ENCODE results near the gene RPS14. TPM values are rescaled to one million over a fixed set of nuclear protein-coding genes. Genes with fewer than 3 reads are reported as not detected.

The RPS14 gene
- polyA plus RNA-seq, 1 donor (not counting 4 experiments of a cell fraction or from before 2014, with no cell fraction given) = 3,540 TPM

DNA sequence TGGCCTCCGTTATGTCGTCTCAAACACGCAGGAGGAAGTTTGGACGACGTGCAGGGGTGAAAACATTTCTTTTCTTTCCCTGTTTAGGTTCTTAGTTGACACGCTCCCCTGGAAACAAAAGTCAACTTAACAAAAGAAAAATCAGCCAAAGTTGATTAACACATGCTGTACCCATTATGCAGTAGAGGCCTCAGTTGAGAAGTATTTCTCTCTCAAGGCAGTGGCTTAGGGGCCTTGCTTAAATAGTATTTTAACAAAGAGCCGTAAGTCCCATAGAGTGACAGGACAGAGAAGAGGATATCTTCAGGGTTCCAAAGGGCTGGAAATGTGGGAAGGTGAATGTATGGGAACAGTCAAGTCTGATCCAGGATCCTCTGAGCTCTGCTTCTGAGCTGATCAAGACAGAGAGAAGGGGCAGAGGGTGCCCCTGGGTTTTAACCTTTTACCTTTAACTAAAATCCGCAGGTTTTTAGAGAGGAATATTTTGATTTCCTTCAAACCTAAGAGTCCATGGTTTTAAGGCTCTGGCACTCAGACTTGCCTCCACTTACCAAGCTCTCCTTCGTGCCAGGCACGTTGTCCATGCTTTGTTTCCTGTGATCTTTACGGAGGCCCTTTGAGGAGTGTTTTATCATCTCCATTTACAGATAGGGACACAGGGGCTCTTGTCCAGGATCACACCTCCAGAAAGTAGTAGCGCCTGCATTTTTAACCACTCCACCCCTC lies 36.2 kb downstream of the RPS14 start:
- H3K27ac ChIP-seq (ENCODE audit: control insufficient read depth, insufficient read depth, low read length) = no peak overlapping the region
- no peaks in the 10 kb centered on the region for H3K9me3 ChIP-seq (ENCODE audit: control insufficient read depth, low read depth, low read length)
- no peaks in the 10 kb centered on the region for H3K9me1 ChIP-seq (ENCODE audit: control insufficient read depth, extremely low read depth, insufficient read depth, low read length)
- FAIRE-seq (no peak), DNase-seq (ENCODE audit: low read depth, low spot score) (no peak)
- dilution Hi-C loops (cut with MboI; ENCODE audit: extremely low pct_ligation_motif_present, low sequenced_read_pairs) = no loop called here
- no peak overlapping the region for H3K9ac ChIP-seq (ENCODE audit: control insufficient read depth, extremely low read depth, insufficient read depth, low read length)
- H3K79me2 ChIP-seq (ENCODE audit: control insufficient read depth, insufficient read depth, low read length) = no peaks in the 10 kb centered on the region
- H3K27me3 ChIP-seq (ENCODE audit: control insufficient read depth, extremely low read depth, insufficient read depth, low read length) = no peaks in the 10 kb centered on the region
- H4K20me1 ChIP-seq (ENCODE audit: control insufficient read depth, extremely low read depth, insufficient read depth, low read length) = no peaks in the 10 kb centered on the region
- H3K36me3 ChIP-seq (ENCODE audit: control insufficient read depth in 2 of 2, extremely low read depth in 1 of 2, insufficient read depth in 2 of 2, low read length in 2 of 2) = no peaks in the 10 kb centered on the region
- H3K4me3 ChIP-seq (ENCODE audit: control insufficient read depth in 2 of 3, extremely low read depth in 1 of 3, insufficient read depth in 2 of 3, low read depth in 1 of 3, low read length in 3 of 3) = no peak overlapping the region
- H2AFZ ChIP-seq (ENCODE audit: control insufficient read depth, low read length) = no peak overlapping the region
- H3K4me1 ChIP-seq (ENCODE audit: control insufficient read depth, extremely low read depth, insufficient read depth, low read length) = no peaks in the 10 kb centered on the region
- H3K4me2 ChIP-seq (ENCODE audit: control insufficient read depth, extremely low read depth, insufficient read depth, low read depth, low read length) = no peak overlapping the region
- TF ChIP-seq, protein P1, sequence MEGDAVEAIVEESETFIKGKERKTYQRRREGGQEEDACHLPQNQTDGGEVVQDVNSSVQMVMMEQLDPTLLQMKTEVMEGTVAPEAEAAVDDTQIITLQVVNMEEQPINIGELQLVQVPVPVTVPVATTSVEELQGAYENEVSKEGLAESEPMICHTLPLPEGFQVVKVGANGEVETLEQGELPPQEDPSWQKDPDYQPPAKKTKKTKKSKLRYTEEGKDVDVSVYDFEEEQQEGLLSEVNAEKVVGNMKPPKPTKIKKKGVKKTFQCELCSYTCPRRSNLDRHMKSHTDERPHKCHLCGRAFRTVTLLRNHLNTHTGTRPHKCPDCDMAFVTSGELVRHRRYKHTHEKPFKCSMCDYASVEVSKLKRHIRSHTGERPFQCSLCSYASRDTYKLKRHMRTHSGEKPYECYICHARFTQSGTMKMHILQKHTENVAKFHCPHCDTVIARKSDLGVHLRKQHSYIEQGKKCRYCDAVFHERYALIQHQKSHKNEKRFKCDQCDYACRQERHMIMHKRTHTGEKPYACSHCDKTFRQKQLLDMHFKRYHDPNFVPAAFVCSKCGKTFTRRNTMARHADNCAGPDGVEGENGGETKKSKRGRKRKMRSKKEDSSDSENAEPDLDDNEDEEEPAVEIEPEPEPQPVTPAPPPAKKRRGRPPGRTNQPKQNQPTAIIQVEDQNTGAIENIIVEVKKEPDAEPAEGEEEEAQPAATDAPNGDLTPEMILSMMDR (optimal IDR thresholded peaks at IDR 0.05 in 1 of 3, IDR thresholded peaks at IDR 0.05 in 1 of 3, conservative IDR thresholded peaks at IDR 0.05 in 1 of 3; ENCODE audit: extremely low read depth in 1 of 3, insufficient read depth in 2 of 3, low read length in 3 of 3) = no peak
- no peak for TF ChIP-seq EZH2 (IDR thresholded peaks at IDR 0.05; ENCODE audit: low read length)

DNA sequence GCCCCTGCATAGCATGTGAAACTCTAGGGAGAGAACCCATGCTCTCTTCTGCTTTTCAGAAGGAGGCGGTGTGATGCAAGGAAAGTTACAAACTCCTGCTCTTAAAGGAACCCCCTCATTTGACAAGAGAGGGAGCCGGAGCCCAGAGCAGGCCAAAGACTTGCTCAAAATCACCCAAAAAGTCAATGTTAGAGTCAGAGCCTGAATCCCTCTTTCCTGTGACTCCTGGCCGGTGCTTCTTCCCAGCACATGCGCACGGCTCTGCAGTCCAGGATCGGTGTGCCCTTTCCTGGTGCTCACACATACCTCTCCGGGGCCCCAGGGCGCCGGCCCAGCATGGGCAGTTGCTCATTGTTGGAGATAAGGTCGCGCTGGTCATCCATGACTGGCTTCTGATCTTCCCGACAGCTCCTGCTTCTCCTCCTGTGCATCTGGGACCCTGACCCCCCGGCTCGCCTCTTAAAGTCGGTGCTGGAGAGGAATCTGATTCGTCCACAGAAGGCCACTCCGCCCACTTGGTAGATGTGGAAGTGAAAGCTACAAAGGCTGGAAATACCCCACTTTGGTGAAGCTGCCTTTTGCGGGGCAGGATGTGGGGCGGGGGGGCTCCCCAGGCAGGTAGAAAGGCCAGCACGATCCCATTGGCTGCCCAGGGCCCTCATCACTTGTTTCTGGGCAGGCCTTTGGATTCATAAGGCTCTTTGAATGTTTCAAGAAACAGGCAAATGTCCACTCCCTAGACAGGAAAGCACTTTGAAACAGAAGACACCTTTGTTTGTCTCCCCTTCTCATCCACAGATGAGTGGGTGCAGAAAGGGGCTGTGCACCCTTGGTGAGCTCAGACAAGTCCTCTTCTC lies 37.0 kb downstream of the RPS14 start, which contains the start of gene CD74:
Gene CD74, minus strand, starts transcription at position 592 of the 857 bp plus-strand sequence. Its CDS starts 161 bp downstream, at position 431.
- H3K9me3 ChIP-seq (ENCODE audit: control insufficient read depth, low read depth, low read length) = no peaks in the 10 kb centered on the region
- TF ChIP-seq EZH2 (IDR thresholded peaks at IDR 0.05; ENCODE audit: low read length) = no peak
- TF ChIP-seq, protein P1 (optimal IDR thresholded peaks at IDR 0.05 in 1 of 3, IDR thresholded peaks at IDR 0.05 in 1 of 3, conservative IDR thresholded peaks at IDR 0.05 in 1 of 3; ENCODE audit: extremely low read depth in 1 of 3, insufficient read depth in 2 of 3, low read length in 3 of 3) = no peak
- no peak within 1 kb of the TSS for H3K4me2 ChIP-seq (ENCODE audit: control insufficient read depth, extremely low read depth, insufficient read depth, low read depth, low read length)
- no peak for FAIRE-seq
- no peak within 1 kb of the TSS for H3K27ac ChIP-seq (ENCODE audit: control insufficient read depth, insufficient read depth, low read length)
- no peaks in the 10 kb centered on the region for H3K9me1 ChIP-seq (ENCODE audit: control insufficient read depth, extremely low read depth, insufficient read depth, low read length)
- no peaks in the 10 kb centered on the region for H3K27me3 ChIP-seq (ENCODE audit: control insufficient read depth, extremely low read depth, insufficient read depth, low read length)
- no peaks in the 10 kb centered on the region for H3K4me1 ChIP-seq (ENCODE audit: control insufficient read depth, extremely low read depth, insufficient read depth, low read length)
- no peaks in the 10 kb centered on the region for H3K36me3 ChIP-seq (ENCODE audit: control insufficient read depth in 2 of 2, extremely low read depth in 1 of 2, insufficient read depth in 2 of 2, low read length in 2 of 2)
- no peak for DNase-seq (ENCODE audit: low read depth, low spot score)
- H2AFZ ChIP-seq (ENCODE audit: control insufficient read depth, low read length) = peak within 1 kb of the TSS; percentile 38
- no peak within 1 kb of the TSS for H3K9ac ChIP-seq (ENCODE audit: control insufficient read depth, extremely low read depth, insufficient read depth, low read length)
- no peaks in the 10 kb centered on the region for H3K79me2 ChIP-seq (ENCODE audit: control insufficient read depth, insufficient read depth, low read length)
- no peak within 1 kb of the TSS for H3K4me3 ChIP-seq (ENCODE audit: control insufficient read depth in 2 of 3, extremely low read depth in 1 of 3, insufficient read depth in 2 of 3, low read depth in 1 of 3, low read length in 3 of 3)
- dilution Hi-C loops (cut with MboI; ENCODE audit: extremely low pct_ligation_motif_present, low sequenced_read_pairs) = no loop called here
- H4K20me1 ChIP-seq (ENCODE audit: control insufficient read depth, extremely low read depth, insufficient read depth, low read length) = no peaks in the 10 kb centered on the region
